HCT116 (cell line): ENCODE data around the gene KIF5C. TPM values are rescaled to one million over a fixed set of nuclear protein-coding genes. Genes with fewer than 3 reads are reported as not detected.

Experiments
- ATAC-seq: fragments of 200-7000 bp; cut with Tn5 transposase; 2 replicates; pipeline ENCODE4 v1.9.1; 2020; ENCODE audit warnings: mild to moderate bottlenecking, moderate library complexity
- BruUV-seq: library from RNA; stranded (reverse); fragments of 400-500 nt; replicated peaks from 2 replicates; lab custom pipeline; 2021; lab: Mats Ljungman, UMichigan
- CTCF ChIA-PET: fragments of 300-600 bp; sonication (Branson Sonifier 250); formaldehyde crosslinking; loops from one replicate; lab custom pipeline; 2021; ENCODE audit warnings: antibody characterized with exemption; lab: Charles Lee
- POLR2A ChIA-PET: fragments of 300-600, 350-600 bp; sonication (Branson Sonifier 250); formaldehyde crosslinking; loops from one replicate; lab custom pipeline; 2021; ENCODE audit warnings: antibody characterized with exemption; lab: Charles Lee
- RAD21 ChIA-PET, 2 experiments: fragments of 300-600 bp; sonication (Branson Sonifier 250); formaldehyde crosslinking; loops; one replicate each; lab custom pipeline; 2023; ENCODE audit warnings: low total read pairs in 2 of 2; ENCODE audit not compliant: uncharacterized antibody in 2 of 2, unreplicated experiment in 2 of 2, low non-redundant PET in 1 of 2; lab: Charles Lee
- DNase-seq: peaks from one replicate; pipeline ENCODE4 v3.0.0-alpha.2; 2010; ENCODE audit warnings: low read depth, low spot score
- H2AFZ ChIP-seq: fragments of 200-600 bp; shearing (Covaris generic), sonication (generic); 2 replicates; pipeline ENCODE4 v1.6.1; 2017; ENCODE audit warnings: low read depth, mixed run types, mixed read lengths, antibody characterized with exemption, low read length; ENCODE audit not compliant: poor library complexity, severe bottlenecking
- H3K27ac ChIP-seq: 2 replicates; pipeline ENCODE4 v1.5.1; 2012; ENCODE audit warnings: low read depth, low read length
- H3K27me3 ChIP-seq: fragments of 200-600 bp; sonication (generic); 2 replicates; pipeline ENCODE4 v1.6.1; 2016; ENCODE audit warnings: mixed run types, low read length, mixed read lengths; ENCODE audit not compliant: insufficient read depth
- H3K36me3 ChIP-seq, 2 experiments: fragments of 200-500 bp in 1 of 2; fragments of 200-600 bp in 1 of 2; sonication (Bioruptor generic) in 1 of 2; sonication (generic) in 1 of 2; 2 replicates each; pipeline versions ENCODE4 v1.5.1 to v1.6.1; 2014 to 2016; ENCODE audit warnings: low read length in 2 of 2, inconsistent platforms in 1 of 2, mixed read lengths in 1 of 2, mixed run types in 1 of 2; ENCODE audit not compliant: insufficient read depth in 2 of 2, control insufficient read depth in 1 of 2
- H3K4me1 ChIP-seq, 2 experiments: fragments of 200-600 bp in 1 of 2; sonication (generic) in 1 of 2; 2 replicates each; pipeline versions ENCODE4 v1.5.1 to v1.6.1; 2012 to 2017; ENCODE audit warnings: low read length in 2 of 2, inconsistent platforms in 1 of 2, mild to moderate bottlenecking in 1 of 2, mixed read lengths in 1 of 2, mixed run types in 1 of 2, moderate library complexity in 1 of 2; ENCODE audit not compliant: insufficient read depth in 2 of 2, control insufficient read depth in 1 of 2
- H3K4me2 ChIP-seq: fragments of 200-600 bp; sonication (generic); 2 replicates; pipeline ENCODE4 v1.6.1; 2017; ENCODE audit warnings: mixed run types, low read length, mixed read lengths
- H3K4me3 ChIP-seq, 2 experiments: fragments of 200-600 bp in 1 of 2; sonication (generic) in 1 of 2; replicated peaks in 1 of 2; 2 replicates each; pipeline ENCODE4 v1.5.1; 2011 to 2016; ENCODE audit warnings: low read length in 2 of 2, control low read depth in 1 of 2, low read depth in 1 of 2, mild to moderate bottlenecking in 1 of 2, mixed read lengths in 1 of 2, mixed run types in 1 of 2
- H3K79me2 ChIP-seq: fragments of 200-600 bp; sonication (generic); 2 replicates; pipeline ENCODE4 v1.6.1; 2017; ENCODE audit warnings: mild to moderate bottlenecking, mixed run types, low read length, moderate library complexity, mixed read lengths; ENCODE audit not compliant: insufficient read depth
- H3K9ac ChIP-seq: fragments of 200-600 bp; sonication (generic); 2 replicates; pipeline ENCODE4 v1.6.1; 2016; ENCODE audit warnings: low read length, mixed read lengths
- H3K9me2 ChIP-seq: fragments of 200-600 bp; sonication (generic), shearing (Covaris generic); 2 replicates; pipeline ENCODE4 v1.6.1; 2017; ENCODE audit warnings: mixed run types, mild to moderate bottlenecking, moderate library complexity; ENCODE audit not compliant: insufficient read depth
- H3K9me3 ChIP-seq, 2 experiments: fragments of 200-500 bp in 1 of 2; fragments of 200-600 bp in 1 of 2; sonication (Bioruptor generic) in 1 of 2; sonication (generic) in 1 of 2; 2 replicates each; pipeline ENCODE4 v1.6.1; 2014 to 2017; ENCODE audit warnings: low read length in 2 of 2, mixed read lengths in 2 of 2, inconsistent platforms in 1 of 2, low read depth in 1 of 2, mild to moderate bottlenecking in 1 of 2, mixed run types in 1 of 2, moderate library complexity in 1 of 2; ENCODE audit not compliant: control insufficient read depth in 1 of 2, insufficient read depth in 1 of 2
- H4K20me1 ChIP-seq: fragments of 200-600 bp; sonication (generic), shearing (Covaris generic); 2 replicates; pipeline ENCODE4 v1.6.1; 2017; ENCODE audit warnings: mixed run types, mild to moderate bottlenecking, moderate library complexity; ENCODE audit not compliant: insufficient read depth
- CBX3 ChIP-seq: IDR thresholded peaks from 2 replicates; pipeline ENCODE4 v1.6.1; 2012; ENCODE audit warnings: low read depth
- CEBPB ChIP-seq: IDR thresholded peaks from 2 replicates; pipeline ENCODE4 v1.6.1; 2012; ENCODE audit warnings: low read depth
- ELF1 ChIP-seq: IDR thresholded peaks from 2 replicates; pipeline ENCODE4 v1.6.1; 2012; ENCODE audit warnings: low read depth, borderline replicate concordance
- RAD21 ChIP-seq: IDR thresholded peaks from 2 replicates; pipeline ENCODE4 v1.6.1; 2012; ENCODE audit warnings: low read depth, mild to moderate bottlenecking
- intact Hi-C: fragments of 100-400 bp; cut with micrococcal nuclease; formaldehyde crosslinking; loops from 2 replicates; pipeline ENCODE4 v1.10.0; 2022
- total RNA-seq: library from RNA; stranded (reverse); gene quantifications from one replicate; pipeline ENCODE4 v1.2.1, GENCODE V29; 2021; ENCODE audit not compliant: unreplicated experiment
- TF ChIP-seq, protein P1 (sequence below): IDR thresholded peaks from 2 replicates; pipeline ENCODE4 v1.6.1; 2012; ENCODE audit warnings: low read depth
- TF ChIP-seq, protein P2 (sequence below), 3 experiments: fragments of 200-600 bp in 1 of 3; sonication (generic) in 1 of 3; IDR thresholded peaks in 2 of 3; conservative IDR thresholded peaks in 1 of 3; 2 replicates each; pipeline ENCODE4 v1.5.1; 2012 to 2017; ENCODE audit warnings: low read depth in 2 of 3, low read length in 2 of 3, antibody characterized with exemption in 1 of 3, borderline replicate concordance in 1 of 3, control low read depth in 1 of 3, mild to moderate bottlenecking in 1 of 3, mixed read lengths in 1 of 3, mixed run types in 1 of 3, moderate library complexity in 1 of 3; ENCODE audit not compliant: insufficient read depth in 1 of 3

The KIF5C gene
- total RNA-seq, 1 experiment from 2014 or later: 6.5 TPM

DNA sequence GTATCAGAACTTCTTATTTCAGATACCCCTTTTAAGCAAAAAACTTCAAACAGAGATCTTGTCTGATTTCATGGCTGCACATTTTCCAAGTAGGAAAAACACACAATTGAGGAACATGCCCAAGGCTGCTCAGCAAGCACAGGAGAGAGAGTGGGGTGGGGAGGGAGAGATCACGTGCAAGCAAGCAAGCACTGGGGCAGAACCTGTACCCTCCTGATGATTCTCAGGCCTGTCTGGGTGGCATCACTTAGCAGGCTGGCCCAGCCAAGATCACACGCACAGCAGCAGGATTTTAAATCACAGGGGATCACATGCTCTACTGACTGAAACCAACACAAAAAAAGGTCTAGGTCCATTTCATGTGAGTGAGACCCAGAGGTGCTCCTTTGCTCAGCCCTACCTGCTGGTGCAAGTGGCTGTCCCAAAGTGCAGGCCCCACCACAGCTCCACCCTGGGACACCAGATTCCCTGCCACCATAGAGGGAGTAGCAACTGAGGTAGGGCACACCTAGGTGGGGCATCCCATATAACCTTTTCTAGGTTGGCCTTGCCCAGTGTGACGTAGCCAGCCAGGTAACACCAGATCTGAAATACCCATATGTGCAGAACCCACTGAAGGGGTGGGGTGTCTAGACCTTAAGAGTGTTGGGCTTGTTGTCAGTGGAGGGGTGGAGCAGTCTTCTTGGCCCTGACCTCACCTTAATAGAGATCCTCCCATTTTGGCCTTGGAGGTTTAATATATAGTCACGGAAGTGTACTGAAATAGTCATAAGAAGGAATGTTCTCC is 161.7 kb downstream of the KIF5C start:
- intact Hi-C loops: no loop called here
- Histone ChIP-seq H3K4me3 (no peak overlapping the region), H3K4me2 (no peak overlapping the region), H4K20me1 (no peaks in the 10 kb centered on the region), H3K27ac (no peak overlapping the region), H3K9me3 (no peaks in the 10 kb centered on the region), H3K27me3 (no peaks in the 10 kb centered on the region), H3K36me3 (no peaks in the 10 kb centered on the region), H3K79me2 (no peaks in the 10 kb centered on the region), H3K9ac (no peak overlapping the region), H3K4me1 (peaks cover 2 to 15% of the 10 kb centered on the region in 2 experiments; a peak in 2 of 4 replicates), H3K9me2 (no peaks in the 10 kb centered on the region), H2AFZ (no peak overlapping the region)
- CTCF ChIA-PET: interaction anchor here (1.6 to 4.8 kb wide), 2 partner anchors 20 to 537 kb away, joined by 6 to 23 read pairs; no protein-coding TSS in a partner anchor
- RAD21 ChIA-PET: interaction anchor here in 1 of 2 experiments (1.7 kb wide), 1 partner anchor 20 kb away, joined by 8 read pairs; no protein-coding TSS in a partner anchor
- DNase-seq: no peak
- ATAC-seq: no peak
- no TSS peak for BruUV-seq
- POLR2A ChIA-PET: no interaction called here
- TF ChIP-seq CBX3: no peak
- TF ChIP-seq CEBPB: no peak
- TF ChIP-seq RAD21: no peak
- TF ChIP-seq, protein P1, sequence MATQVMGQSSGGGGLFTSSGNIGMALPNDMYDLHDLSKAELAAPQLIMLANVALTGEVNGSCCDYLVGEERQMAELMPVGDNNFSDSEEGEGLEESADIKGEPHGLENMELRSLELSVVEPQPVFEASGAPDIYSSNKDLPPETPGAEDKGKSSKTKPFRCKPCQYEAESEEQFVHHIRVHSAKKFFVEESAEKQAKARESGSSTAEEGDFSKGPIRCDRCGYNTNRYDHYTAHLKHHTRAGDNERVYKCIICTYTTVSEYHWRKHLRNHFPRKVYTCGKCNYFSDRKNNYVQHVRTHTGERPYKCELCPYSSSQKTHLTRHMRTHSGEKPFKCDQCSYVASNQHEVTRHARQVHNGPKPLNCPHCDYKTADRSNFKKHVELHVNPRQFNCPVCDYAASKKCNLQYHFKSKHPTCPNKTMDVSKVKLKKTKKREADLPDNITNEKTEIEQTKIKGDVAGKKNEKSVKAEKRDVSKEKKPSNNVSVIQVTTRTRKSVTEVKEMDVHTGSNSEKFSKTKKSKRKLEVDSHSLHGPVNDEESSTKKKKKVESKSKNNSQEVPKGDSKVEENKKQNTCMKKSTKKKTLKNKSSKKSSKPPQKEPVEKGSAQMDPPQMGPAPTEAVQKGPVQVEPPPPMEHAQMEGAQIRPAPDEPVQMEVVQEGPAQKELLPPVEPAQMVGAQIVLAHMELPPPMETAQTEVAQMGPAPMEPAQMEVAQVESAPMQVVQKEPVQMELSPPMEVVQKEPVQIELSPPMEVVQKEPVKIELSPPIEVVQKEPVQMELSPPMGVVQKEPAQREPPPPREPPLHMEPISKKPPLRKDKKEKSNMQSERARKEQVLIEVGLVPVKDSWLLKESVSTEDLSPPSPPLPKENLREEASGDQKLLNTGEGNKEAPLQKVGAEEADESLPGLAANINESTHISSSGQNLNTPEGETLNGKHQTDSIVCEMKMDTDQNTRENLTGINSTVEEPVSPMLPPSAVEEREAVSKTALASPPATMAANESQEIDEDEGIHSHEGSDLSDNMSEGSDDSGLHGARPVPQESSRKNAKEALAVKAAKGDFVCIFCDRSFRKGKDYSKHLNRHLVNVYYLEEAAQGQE: no peak
- TF ChIP-seq ELF1: no peak
- TF ChIP-seq, protein P2, sequence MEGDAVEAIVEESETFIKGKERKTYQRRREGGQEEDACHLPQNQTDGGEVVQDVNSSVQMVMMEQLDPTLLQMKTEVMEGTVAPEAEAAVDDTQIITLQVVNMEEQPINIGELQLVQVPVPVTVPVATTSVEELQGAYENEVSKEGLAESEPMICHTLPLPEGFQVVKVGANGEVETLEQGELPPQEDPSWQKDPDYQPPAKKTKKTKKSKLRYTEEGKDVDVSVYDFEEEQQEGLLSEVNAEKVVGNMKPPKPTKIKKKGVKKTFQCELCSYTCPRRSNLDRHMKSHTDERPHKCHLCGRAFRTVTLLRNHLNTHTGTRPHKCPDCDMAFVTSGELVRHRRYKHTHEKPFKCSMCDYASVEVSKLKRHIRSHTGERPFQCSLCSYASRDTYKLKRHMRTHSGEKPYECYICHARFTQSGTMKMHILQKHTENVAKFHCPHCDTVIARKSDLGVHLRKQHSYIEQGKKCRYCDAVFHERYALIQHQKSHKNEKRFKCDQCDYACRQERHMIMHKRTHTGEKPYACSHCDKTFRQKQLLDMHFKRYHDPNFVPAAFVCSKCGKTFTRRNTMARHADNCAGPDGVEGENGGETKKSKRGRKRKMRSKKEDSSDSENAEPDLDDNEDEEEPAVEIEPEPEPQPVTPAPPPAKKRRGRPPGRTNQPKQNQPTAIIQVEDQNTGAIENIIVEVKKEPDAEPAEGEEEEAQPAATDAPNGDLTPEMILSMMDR (IDR thresholded peaks at IDR 0.05 in 2 of 3, conservative IDR thresholded peaks at IDR 0.05 in 1 of 3; ENCODE audit: borderline replicate concordance in 1 of 3, insufficient read depth in 1 of 3, low read depth in 2 of 3, low read length in 2 of 3): no peak
